Breast epithelium (tissue), 3 donors: Measurements from ENCODE around the gene OR2T8.

ENCODE experiments used
- POLR2A ChIP-seq: fragments of 450-650 bp; IDR thresholded peaks from one replicate; pipeline ENCODE4 v1.6.1; 2016; ENCODE audit warnings: antibody characterized with exemption, mild to moderate bottlenecking, moderate library complexity
- POLR2AphosphoS5 ChIP-seq, 3 donors: sonication (generic); formaldehyde crosslinking; IDR thresholded peaks; one replicate each; pipeline ENCODE4 v1.6.1; 2017; ENCODE audit warnings: antibody characterized with exemption in 3 of 3
- TF ChIP-seq, protein P1 (sequence below), 3 donors: fragments of 450-650 bp; IDR thresholded peaks; one replicate each; pipeline ENCODE4 v1.5.1; 2016 to 2017; ENCODE audit warnings: antibody characterized with exemption in 3 of 3, mild to moderate bottlenecking in 3 of 3, moderate library complexity in 3 of 3

DNA sequence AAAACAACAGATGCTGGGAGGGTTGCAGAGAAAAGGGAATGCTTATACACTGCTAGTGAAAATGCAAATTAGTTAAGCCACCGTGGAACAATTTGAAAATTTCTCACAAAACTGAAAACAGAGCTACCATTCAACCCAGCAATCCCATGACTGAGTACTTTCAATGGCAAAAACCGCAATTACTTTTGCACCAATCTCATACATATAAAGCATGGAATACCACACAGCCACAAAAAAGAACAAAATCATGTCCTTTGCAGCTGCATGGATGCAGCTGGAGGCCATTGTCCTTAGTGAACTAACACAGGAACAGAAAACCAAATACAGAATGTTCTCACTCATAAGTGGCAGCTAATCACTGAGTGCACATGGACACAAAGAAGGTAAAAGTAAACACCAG lies 6.3 kb upstream of the OR2T8 start:
- no peak for TF ChIP-seq POLR2A
- TF ChIP-seq, protein P1, sequence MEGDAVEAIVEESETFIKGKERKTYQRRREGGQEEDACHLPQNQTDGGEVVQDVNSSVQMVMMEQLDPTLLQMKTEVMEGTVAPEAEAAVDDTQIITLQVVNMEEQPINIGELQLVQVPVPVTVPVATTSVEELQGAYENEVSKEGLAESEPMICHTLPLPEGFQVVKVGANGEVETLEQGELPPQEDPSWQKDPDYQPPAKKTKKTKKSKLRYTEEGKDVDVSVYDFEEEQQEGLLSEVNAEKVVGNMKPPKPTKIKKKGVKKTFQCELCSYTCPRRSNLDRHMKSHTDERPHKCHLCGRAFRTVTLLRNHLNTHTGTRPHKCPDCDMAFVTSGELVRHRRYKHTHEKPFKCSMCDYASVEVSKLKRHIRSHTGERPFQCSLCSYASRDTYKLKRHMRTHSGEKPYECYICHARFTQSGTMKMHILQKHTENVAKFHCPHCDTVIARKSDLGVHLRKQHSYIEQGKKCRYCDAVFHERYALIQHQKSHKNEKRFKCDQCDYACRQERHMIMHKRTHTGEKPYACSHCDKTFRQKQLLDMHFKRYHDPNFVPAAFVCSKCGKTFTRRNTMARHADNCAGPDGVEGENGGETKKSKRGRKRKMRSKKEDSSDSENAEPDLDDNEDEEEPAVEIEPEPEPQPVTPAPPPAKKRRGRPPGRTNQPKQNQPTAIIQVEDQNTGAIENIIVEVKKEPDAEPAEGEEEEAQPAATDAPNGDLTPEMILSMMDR (IDR thresholded peaks at IDR 0.05) = no peak
- no peak for TF ChIP-seq POLR2AphosphoS5 (IDR thresholded peaks at IDR 0.05)
